ENCODE data around the gene PXMP4. TPM values are rescaled to one million over a fixed set of nuclear protein-coding genes. Genes with fewer than 3 reads are reported as not detected.

PXMP4 gene
- total and polyA plus RNA-seq, 9 of the 15 experiments (the other 6 are each of a cell fraction or from before 2014, with no cell fraction given): 4.8 to 29.1 (median 6.8) TPM

- TF ChIP-seq, protein P1, sequence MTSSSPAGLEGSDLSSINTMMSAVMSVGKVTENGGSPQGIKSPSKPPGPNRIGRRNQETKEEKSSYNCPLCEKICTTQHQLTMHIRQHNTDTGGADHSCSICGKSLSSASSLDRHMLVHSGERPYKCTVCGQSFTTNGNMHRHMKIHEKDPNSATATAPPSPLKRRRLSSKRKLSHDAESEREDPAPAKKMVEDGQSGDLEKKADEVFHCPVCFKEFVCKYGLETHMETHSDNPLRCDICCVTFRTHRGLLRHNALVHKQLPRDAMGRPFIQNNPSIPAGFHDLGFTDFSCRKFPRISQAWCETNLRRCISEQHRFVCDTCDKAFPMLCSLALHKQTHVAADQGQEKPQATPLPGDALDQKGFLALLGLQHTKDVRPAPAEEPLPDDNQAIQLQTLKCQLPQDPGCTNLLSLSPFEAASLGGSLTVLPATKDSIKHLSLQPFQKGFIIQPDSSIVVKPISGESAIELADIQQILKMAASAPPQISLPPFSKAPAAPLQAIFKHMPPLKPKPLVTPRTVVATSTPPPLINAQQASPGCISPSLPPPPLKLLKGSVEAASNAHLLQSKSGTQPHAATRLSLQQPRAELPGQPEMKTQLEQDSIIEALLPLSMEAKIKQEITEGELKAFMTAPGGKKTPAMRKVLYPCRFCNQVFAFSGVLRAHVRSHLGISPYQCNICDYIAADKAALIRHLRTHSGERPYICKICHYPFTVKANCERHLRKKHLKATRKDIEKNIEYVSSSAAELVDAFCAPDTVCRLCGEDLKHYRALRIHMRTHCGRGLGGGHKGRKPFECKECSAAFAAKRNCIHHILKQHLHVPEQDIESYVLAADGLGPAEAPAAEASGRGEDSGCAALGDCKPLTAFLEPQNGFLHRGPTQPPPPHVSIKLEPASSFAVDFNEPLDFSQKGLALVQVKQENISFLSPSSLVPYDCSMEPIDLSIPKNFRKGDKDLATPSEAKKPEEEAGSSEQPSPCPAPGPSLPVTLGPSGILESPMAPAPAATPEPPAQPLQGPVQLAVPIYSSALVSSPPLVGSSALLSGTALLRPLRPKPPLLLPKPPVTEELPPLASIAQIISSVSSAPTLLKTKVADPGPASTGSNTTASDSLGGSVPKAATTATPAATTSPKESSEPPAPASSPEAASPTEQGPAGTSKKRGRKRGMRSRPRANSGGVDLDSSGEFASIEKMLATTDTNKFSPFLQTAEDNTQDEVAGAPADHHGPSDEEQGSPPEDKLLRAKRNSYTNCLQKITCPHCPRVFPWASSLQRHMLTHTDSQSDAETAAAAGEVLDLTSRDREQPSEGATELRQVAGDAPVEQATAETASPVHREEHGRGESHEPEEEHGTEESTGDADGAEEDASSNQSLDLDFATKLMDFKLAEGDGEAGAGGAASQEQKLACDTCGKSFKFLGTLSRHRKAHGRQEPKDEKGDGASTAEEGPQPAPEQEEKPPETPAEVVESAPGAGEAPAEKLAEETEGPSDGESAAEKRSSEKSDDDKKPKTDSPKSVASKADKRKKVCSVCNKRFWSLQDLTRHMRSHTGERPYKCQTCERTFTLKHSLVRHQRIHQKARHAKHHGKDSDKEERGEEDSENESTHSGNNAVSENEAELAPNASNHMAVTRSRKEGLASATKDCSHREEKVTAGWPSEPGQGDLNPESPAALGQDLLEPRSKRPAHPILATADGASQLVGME (CRISPR knock-in tag; IDR thresholded peaks at IDR 0.05): 0 out of 2 replicates have a peak, but pooled peaks have one; percentile 48
- TF ChIP-seq SUPT5H (IDR thresholded peaks at IDR 0.05): peak; percentile 77
- TF ChIP-seq MYNN (IDR thresholded peaks at IDR 0.05): no peak; the same call in none of the 2 replicates
- TF ChIP-seq MYNN (CRISPR knock-in tag; IDR thresholded peaks at IDR 0.05): no peak
- no peak for TF ChIP-seq ZNF311 (CRISPR knock-in tag; IDR thresholded peaks at IDR 0.05)
- TF ChIP-seq, protein P2, sequence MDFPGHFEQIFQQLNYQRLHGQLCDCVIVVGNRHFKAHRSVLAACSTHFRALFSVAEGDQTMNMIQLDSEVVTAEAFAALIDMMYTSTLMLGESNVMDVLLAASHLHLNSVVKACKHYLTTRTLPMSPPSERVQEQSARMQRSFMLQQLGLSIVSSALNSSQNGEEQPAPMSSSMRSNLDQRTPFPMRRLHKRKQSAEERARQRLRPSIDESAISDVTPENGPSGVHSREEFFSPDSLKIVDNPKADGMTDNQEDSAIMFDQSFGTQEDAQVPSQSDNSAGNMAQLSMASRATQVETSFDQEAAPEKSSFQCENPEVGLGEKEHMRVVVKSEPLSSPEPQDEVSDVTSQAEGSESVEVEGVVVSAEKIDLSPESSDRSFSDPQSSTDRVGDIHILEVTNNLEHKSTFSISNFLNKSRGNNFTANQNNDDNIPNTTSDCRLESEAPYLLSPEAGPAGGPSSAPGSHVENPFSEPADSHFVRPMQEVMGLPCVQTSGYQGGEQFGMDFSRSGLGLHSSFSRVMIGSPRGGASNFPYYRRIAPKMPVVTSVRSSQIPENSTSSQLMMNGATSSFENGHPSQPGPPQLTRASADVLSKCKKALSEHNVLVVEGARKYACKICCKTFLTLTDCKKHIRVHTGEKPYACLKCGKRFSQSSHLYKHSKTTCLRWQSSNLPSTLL (IDR thresholded peaks at IDR 0.05): no peak
- TF ChIP-seq, protein P3, sequence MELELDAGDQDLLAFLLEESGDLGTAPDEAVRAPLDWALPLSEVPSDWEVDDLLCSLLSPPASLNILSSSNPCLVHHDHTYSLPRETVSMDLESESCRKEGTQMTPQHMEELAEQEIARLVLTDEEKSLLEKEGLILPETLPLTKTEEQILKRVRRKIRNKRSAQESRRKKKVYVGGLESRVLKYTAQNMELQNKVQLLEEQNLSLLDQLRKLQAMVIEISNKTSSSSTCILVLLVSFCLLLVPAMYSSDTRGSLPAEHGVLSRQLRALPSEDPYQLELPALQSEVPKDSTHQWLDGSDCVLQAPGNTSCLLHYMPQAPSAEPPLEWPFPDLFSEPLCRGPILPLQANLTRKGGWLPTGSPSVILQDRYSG (tag; conservative IDR thresholded peaks at IDR 0.05; ENCODE audit: low read depth): no peak
- TF ChIP-seq ZKSCAN8 (CRISPR knock-in tag; IDR thresholded peaks at IDR 0.05): no peak
- TF ChIP-seq SMAD4 (CRISPR knock-in tag; conservative IDR thresholded peaks at IDR 0.05): 0 out of 2 replicates have a peak, but pooled peaks have one; percentile 46
- TF ChIP-seq NONO (IDR thresholded peaks at IDR 0.05; ENCODE audit: low read depth in 2 of 2, low read length in 1 of 2): peak; percentile 43 to 91; a peak in 3 of 4 replicates
- no peak for TF ChIP-seq MXI1 (IDR thresholded peaks at IDR 0.05; ENCODE audit: low read depth, low read length)
- TF ChIP-seq TEAD2 (tag; IDR thresholded peaks at IDR 0.05): no peak
- TF ChIP-seq GTF2A2 (tag; IDR thresholded peaks at IDR 0.05): no peak
- no peak for TF ChIP-seq ETV6 (IDR thresholded peaks at IDR 0.05; ENCODE audit: borderline replicate concordance in 1 of 2, low read depth in 2 of 2, low read length in 1 of 2)
- TF ChIP-seq ETV6 (CRISPR knock-in tag; IDR thresholded peaks at IDR 0.05; ENCODE audit: borderline replicate concordance): no peak
Measured at GRCh38 chr20:33663161-33664084, 56.7 kb downstream of the PXMP4 start (continued).
